ENCODE data around the gene LYRM4. TPM values are rescaled to one million over a fixed set of nuclear protein-coding genes. Genes with fewer than 3 reads are reported as not detected.

LYRM4 gene
- polyA plus RNA-seq, 1 donor from 2014 or later, result 29.3 TPM

GRCh38 chr6:5256952-5257351 lies 3.8 kb downstream of the LYRM4 start:
- no peak for TF ChIP-seq TAF1 (IDR thresholded peaks at IDR 0.05; ENCODE audit: low read depth)
- no peak for TF ChIP-seq EZH2 (IDR thresholded peaks at IDR 0.05; ENCODE audit: borderline replicate concordance, insufficient read depth, low read length, poor library complexity, severe bottlenecking)
- TF ChIP-seq, protein P1, sequence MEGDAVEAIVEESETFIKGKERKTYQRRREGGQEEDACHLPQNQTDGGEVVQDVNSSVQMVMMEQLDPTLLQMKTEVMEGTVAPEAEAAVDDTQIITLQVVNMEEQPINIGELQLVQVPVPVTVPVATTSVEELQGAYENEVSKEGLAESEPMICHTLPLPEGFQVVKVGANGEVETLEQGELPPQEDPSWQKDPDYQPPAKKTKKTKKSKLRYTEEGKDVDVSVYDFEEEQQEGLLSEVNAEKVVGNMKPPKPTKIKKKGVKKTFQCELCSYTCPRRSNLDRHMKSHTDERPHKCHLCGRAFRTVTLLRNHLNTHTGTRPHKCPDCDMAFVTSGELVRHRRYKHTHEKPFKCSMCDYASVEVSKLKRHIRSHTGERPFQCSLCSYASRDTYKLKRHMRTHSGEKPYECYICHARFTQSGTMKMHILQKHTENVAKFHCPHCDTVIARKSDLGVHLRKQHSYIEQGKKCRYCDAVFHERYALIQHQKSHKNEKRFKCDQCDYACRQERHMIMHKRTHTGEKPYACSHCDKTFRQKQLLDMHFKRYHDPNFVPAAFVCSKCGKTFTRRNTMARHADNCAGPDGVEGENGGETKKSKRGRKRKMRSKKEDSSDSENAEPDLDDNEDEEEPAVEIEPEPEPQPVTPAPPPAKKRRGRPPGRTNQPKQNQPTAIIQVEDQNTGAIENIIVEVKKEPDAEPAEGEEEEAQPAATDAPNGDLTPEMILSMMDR (IDR thresholded peaks at IDR 0.05; ENCODE audit: poor library complexity, severe bottlenecking), result no peak
- TF ChIP-seq RAD21 (conservative IDR thresholded peaks at IDR 0.05), result no peak
- TF ChIP-seq EP300 (conservative IDR thresholded peaks at IDR 0.05; ENCODE audit: poor library complexity, severe bottlenecking), result no peak
- no peak for TF ChIP-seq MXI1 (conservative IDR thresholded peaks at IDR 0.05; ENCODE audit: poor library complexity, severe bottlenecking)
- TF ChIP-seq POLR2AphosphoS5 (IDR thresholded peaks at IDR 0.05), result no peak
- no peaks in the 10 kb centered on the region for H3K36me3 ChIP-seq (ENCODE audit: insufficient read depth, low read length)
- H3K27ac ChIP-seq (ENCODE audit: low read length), result no peak overlapping the region
- H2AFZ ChIP-seq (ENCODE audit: low read depth, low read length), result no peak overlapping the region
- no peaks in the 10 kb centered on the region for H3K9me3 ChIP-seq (ENCODE audit: low read length)
- H3K79me2 ChIP-seq (replicated peaks; ENCODE audit: insufficient read depth, low read length), result peaks cover 15% of the 10 kb centered on the region
- no peak overlapping the region for H3K4me2 ChIP-seq (ENCODE audit: low read length)
- no peaks in the 10 kb centered on the region for H3K9me2 ChIP-seq (ENCODE audit: insufficient read depth, low read length)
- no peak overlapping the region for H3K9ac ChIP-seq (ENCODE audit: low read length)
- no peaks in the 10 kb centered on the region for H3F3A ChIP-seq (ENCODE audit: insufficient read depth, low read length, poor library complexity, severe bottlenecking)
- no peaks in the 10 kb centered on the region for H4K20me1 ChIP-seq (ENCODE audit: insufficient read depth)
- no peak overlapping the region for H3K4me3 ChIP-seq (ENCODE audit: low read length)
- H3K27me3 ChIP-seq (ENCODE audit: insufficient read depth, low read depth, low read length), result no peaks in the 10 kb centered on the region

DNA sequence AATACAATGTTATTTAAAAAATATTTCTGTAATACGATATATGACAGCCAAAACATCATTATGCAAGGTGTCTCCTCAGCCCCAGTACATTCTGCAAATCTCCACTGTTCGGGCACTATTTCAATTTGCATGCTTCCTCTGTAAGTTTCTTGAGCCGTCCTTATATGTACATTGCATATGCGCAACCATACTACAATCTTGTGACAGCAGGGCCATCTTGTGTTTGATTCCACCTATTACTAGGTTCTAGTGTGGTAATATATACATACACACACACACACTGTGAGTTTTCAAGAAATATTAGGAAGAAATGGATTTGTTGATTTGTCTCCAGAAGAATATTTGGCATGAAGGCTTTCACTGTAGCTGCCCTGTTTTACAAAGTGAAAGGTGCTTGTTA lies 9.8 kb downstream of the LYRM4 start:
- no peak for TF ChIP-seq SMC3 (conservative IDR thresholded peaks at IDR 0.05; ENCODE audit: poor library complexity)
- TF ChIP-seq, protein P2, sequence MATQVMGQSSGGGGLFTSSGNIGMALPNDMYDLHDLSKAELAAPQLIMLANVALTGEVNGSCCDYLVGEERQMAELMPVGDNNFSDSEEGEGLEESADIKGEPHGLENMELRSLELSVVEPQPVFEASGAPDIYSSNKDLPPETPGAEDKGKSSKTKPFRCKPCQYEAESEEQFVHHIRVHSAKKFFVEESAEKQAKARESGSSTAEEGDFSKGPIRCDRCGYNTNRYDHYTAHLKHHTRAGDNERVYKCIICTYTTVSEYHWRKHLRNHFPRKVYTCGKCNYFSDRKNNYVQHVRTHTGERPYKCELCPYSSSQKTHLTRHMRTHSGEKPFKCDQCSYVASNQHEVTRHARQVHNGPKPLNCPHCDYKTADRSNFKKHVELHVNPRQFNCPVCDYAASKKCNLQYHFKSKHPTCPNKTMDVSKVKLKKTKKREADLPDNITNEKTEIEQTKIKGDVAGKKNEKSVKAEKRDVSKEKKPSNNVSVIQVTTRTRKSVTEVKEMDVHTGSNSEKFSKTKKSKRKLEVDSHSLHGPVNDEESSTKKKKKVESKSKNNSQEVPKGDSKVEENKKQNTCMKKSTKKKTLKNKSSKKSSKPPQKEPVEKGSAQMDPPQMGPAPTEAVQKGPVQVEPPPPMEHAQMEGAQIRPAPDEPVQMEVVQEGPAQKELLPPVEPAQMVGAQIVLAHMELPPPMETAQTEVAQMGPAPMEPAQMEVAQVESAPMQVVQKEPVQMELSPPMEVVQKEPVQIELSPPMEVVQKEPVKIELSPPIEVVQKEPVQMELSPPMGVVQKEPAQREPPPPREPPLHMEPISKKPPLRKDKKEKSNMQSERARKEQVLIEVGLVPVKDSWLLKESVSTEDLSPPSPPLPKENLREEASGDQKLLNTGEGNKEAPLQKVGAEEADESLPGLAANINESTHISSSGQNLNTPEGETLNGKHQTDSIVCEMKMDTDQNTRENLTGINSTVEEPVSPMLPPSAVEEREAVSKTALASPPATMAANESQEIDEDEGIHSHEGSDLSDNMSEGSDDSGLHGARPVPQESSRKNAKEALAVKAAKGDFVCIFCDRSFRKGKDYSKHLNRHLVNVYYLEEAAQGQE (IDR thresholded peaks at IDR 0.05; ENCODE audit: borderline replicate concordance), result no peak
- no peak for TF ChIP-seq TAF1 (IDR thresholded peaks at IDR 0.05; ENCODE audit: low read depth)
- TF ChIP-seq, protein P1 (IDR thresholded peaks at IDR 0.05; ENCODE audit: poor library complexity, severe bottlenecking), result no peak
- no peak for TF ChIP-seq POLR2AphosphoS5 (IDR thresholded peaks at IDR 0.05)
- no peak for TF ChIP-seq EZH2 (IDR thresholded peaks at IDR 0.05; ENCODE audit: borderline replicate concordance, insufficient read depth, low read length, poor library complexity, severe bottlenecking)
- no peak for TF ChIP-seq EP300 (conservative IDR thresholded peaks at IDR 0.05; ENCODE audit: poor library complexity, severe bottlenecking)
- TF ChIP-seq MXI1 (conservative IDR thresholded peaks at IDR 0.05; ENCODE audit: poor library complexity, severe bottlenecking), result no peak
- no peak for TF ChIP-seq RAD21 (conservative IDR thresholded peaks at IDR 0.05)
- H3F3A ChIP-seq (ENCODE audit: insufficient read depth, low read length, poor library complexity, severe bottlenecking), result no peaks in the 10 kb centered on the region
- H3K9me3 ChIP-seq (ENCODE audit: low read length), result no peaks in the 10 kb centered on the region
- H3K36me3 ChIP-seq (ENCODE audit: insufficient read depth, low read length), result no peaks in the 10 kb centered on the region
- no peak overlapping the region for H3K9ac ChIP-seq (ENCODE audit: low read length)
- H3K9me2 ChIP-seq (ENCODE audit: insufficient read depth, low read length), result no peaks in the 10 kb centered on the region
- no peak overlapping the region for H3K4me3 ChIP-seq (ENCODE audit: low read length)
- H3K4me2 ChIP-seq (ENCODE audit: low read length), result no peak overlapping the region
- no peaks in the 10 kb centered on the region for H4K20me1 ChIP-seq (ENCODE audit: insufficient read depth)
- H3K27me3 ChIP-seq (ENCODE audit: insufficient read depth, low read depth, low read length), result no peaks in the 10 kb centered on the region
- H3K27ac ChIP-seq (ENCODE audit: low read length), result no peak overlapping the region
- no peak overlapping the region for H2AFZ ChIP-seq (ENCODE audit: low read depth, low read length)
- no peaks in the 10 kb centered on the region for H3K79me2 ChIP-seq (replicated peaks; ENCODE audit: insufficient read depth, low read length)

Data from neural cell (in vitro differentiated cells).